ENCODE results near the gene SLC4A7.
A peak's percentile ranks its signal among the peaks of the same experiment; 100 is the strongest.
"Not testable (repeated sequence)": the region's sequence is repeated elsewhere in the genome, so short reads cannot be mapped to it uniquely, and the experiment has no call there.

Gene SLC4A7

GRCh38 chr3:27428446-27428845, 55.7 kb downstream of the SLC4A7 start:
- DNase-seq (ENCODE audit: low read depth) = no peak

- DNase-seq (ENCODE audit: low read depth) = no peak
Measured at GRCh38 chr3:27426926-27427325, 57.3 kb downstream of the SLC4A7 start.

GRCh38 chr3:27425896-27426565, 58.2 kb downstream of the SLC4A7 start:
- DNase-seq (ENCODE audit: low read depth) = no peak

DNA sequence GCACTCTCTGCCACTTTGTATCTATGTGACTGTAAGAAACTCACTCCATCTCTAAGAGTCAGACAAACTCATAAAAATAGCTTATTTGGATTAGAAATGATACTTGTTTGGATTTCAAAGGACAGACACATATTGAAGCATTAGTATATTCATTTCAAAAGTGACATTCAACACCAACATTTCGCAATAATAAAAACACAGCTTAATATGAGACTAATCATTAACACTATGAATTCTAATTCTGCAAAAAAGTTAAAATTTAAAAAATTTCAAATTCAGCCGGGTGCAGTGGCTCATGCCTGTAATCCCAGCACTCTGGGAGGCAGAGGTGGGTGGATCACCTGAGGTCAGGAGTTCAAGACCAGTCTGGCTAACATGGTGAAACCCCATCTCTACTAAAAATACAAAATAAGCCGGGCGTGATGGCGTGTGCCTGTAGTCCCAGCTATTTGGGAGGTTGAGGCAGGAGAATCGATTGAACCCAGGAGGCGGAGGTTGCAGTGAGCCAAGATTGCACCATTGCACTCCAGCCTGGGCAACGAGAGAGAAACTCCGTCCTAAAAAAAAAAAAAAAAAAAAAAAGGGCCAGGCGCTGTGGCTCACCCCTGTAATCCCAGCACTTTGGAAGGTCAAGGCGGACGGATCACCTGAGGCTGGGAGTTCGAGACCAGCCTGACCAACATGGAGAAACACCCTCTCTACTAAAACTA, 59.2 kb downstream of the SLC4A7 start:
- DNase-seq (ENCODE audit: low read depth) = not testable (repeated sequence)

DNA sequence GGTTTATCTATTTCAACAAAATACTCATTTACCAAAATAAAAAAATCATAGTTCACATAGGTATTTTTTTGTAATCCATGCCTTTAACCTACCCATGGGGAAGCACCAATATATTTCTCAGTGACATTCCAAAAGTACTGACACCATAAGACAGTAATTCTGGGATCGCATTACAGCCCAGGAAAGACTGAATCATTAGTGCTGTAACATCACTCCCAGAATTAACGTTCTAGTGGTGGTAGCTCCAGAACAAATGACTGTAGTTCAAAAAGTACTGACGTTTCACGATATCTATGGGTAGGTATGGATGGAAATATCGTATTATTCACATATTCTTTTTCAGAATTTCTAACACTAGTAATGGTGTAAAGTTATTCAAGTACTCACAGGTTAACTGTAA, 60.7 kb downstream of the SLC4A7 start:
- DNase-seq (ENCODE audit: low read depth) = no peak

GRCh38 chr3:27422617-27423016, 61.6 kb downstream of the SLC4A7 start:
- no peak for DNase-seq (ENCODE audit: low read depth)

DNA sequence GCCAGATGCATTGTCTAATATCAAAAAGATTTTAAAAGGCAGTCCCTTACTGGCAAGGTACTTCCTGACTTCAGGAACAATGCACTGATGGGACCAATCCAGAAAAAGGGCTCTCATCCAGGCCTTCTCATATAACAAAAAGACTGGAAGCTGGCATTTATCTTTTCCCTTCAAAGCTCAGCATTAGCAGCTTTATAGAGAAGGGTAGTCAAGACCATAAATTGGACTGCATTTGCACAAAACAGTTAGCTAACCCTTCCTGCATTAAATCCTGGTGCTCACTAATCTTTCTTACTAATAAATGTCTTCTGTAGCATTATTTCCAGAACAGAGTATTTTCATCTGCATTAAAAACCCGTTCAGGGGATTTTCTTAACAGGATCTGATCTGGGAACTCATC, 69.0 kb downstream of the SLC4A7 start:
- DNase-seq (ENCODE audit: low read depth) = no peak

DNA sequence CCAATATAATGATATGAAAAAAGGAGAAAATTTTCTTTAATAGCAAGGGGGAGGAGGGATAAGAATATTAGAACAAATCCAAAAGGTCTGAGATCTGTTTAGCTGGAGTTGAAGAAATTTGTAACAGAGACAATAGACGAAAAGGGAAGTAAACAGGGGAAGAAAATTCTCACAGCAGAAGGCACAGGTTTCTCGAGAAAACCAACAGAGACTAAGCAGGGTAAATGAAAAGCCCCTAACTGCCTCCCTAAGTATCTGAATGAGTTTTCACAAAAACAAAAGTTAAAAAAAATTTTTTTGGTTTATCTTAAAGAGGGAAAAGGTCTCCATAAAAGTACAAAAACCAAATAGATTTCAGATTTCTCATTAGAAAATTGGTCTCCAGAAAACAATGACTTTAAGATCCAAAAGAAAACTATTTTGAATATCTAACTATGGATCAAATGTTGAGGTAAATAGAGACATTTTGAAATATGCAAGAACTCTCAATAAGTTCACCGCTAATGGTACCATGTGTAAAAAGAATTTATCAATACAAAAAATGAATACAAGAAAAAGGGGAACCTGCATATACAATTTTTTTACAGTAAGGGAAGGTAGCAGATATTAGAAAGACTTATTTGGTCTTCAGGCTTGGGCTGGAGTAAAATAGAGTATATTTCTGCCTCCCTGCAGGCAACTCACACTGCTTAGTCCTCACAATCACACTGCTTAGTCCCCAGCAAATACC, 91.1 kb downstream of the SLC4A7 start:
- DNase-seq (ENCODE audit: low read depth) = no peak

DNA sequence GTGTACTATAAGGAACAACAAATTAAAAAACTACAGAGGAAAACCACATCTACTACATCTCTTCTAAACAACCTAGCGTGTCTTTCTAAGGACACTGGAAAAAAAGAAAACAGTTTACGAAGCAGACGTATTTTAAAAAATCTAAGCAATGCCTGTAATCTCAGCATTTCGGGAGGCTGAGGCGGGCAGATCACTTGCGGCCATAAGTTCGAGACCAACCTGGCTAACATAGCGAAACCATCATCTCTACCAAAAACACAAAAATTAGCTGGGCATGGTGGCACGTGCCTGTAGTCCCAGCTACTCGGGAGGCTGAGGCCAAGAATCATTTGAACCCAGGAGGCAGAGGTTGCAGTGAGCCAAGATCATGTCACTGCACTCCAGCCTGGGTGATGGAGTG, 91.8 kb downstream of the SLC4A7 start:
- DNase-seq (ENCODE audit: low read depth) = not testable (repeated sequence)

DNA sequence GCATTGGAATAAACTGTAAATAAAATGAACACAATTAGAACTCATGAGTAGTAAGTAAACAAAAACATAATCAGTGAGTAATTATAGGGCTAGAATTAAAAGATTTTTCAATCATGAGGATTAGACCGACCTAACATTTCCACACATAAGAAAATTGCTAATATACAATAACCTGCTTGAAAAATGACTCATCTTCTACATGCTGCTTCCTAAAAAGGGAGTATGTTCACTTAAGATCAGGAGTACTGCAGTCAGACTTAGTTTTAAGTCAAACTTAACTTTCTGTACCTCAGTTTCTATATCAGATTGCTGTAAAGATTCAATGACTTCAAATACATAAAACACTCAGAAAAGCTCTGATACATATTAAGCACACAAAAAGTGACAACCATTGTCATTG, 92.4 kb downstream of the SLC4A7 start:
- DNase-seq (ENCODE audit: low read depth) = no peak

DNA sequence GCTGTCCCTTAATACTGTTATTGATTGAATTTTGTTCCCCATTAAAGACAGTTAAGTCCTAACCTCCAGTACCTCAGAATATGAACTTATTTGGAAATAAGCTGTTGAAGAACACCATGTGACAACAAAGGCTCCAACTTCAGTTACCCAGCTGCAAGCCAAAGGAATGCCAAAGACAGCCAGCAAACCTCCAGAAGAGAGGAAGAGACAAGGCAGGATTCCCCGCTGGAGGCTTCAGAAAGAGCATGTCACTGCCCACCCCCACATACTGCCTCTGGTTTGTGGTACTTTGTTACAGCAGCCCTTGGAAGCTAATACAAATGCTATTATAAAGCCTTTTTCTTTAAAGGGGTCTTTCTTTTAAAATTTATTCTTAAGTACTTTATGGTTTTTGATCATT, 96.6 kb downstream of the SLC4A7 start:
- DNase-seq (ENCODE audit: low read depth) = no peak

GRCh38 chr3:27385504-27385903, 98.7 kb downstream of the SLC4A7 start:
- no peak for DNase-seq (ENCODE audit: low read depth)

DNA sequence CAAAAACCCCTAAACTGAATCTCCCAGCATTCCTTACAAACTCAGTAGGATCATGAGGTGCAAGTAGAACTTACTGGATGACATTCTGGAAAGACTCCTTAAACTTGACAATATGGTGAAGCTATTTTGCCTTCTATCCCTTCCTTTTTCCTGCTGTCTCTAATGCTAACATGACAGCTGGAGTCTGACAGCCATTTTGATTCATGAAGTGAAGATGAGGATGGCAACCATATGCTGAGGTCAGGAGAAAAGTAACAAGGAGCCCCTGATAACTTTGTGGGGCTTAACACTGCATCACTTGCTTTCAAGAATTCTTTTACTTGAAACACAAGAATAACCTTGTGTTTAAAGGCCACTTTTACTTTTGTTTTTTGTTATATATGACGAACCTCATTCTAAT, 100.0 kb downstream of the SLC4A7 start:
- no peak for DNase-seq (ENCODE audit: low read depth)

- DNase-seq (ENCODE audit: low read depth) = no peak
Measured at GRCh38 chr3:27380433-27381357, 103.5 kb downstream of the SLC4A7 start.

GRCh38 chr3:27378331-27378730, 105.9 kb downstream of the SLC4A7 start:
- no peak for DNase-seq (ENCODE audit: low read depth)

- DNase-seq (ENCODE audit: low read depth) = no peak
Measured at GRCh38 chr3:27376109-27376772, 107.9 kb downstream of the SLC4A7 start.

GRCh38 chr3:27368831-27369607, 115.2 kb downstream of the SLC4A7 start, which contains the start of gene NEK10:
Gene NEK10, minus strand, starts transcription at chr3:27369383. Its CDS starts 16,501 bp downstream, at chr3:27352882.
- peak; percentile 81 for DNase-seq (ENCODE audit: low read depth)

GRCh38 chr3:27366062-27366591, 118.1 kb downstream of the SLC4A7 start:
- no peak for DNase-seq (ENCODE audit: low read depth)

- DNase-seq (ENCODE audit: low read depth) = no peak
Measured at GRCh38 chr3:27360113-27361078, 123.8 kb downstream of the SLC4A7 start.

Measured in stimulated activated CD8-positive, alpha-beta memory T cell treated with anti-CD3 and anti-CD28 coated beads, Interleukin-15, amount 100 ng/mL, for 1 hour (primary cell).